IMR-90 (cell line): ENCODE results near the gene ABTB1. TPM values are rescaled to one million over a fixed set of nuclear protein-coding genes. Genes with fewer than 3 reads are reported as not detected.

Experiments
- ATAC-seq: fragments of 200-7000 bp; cut with Tn5 transposase; 2 replicates; pipeline ENCODE4 v1.9.1; 2020; ENCODE audit warnings: low read depth, mild to moderate bottlenecking, moderate library complexity
- BruUV-seq: library from RNA; stranded (reverse); fragments of 400-500 nt; replicated peaks from 2 replicates; lab custom pipeline; 2021; lab: Mats Ljungman, UMichigan
- CTCF ChIA-PET: fragments of 300-600 bp; formaldehyde crosslinking; extraction: SDS; loops from one replicate; lab custom pipeline; 2021; ENCODE audit warnings: antibody characterized with exemption; lab: Yijun Ruan, JAX
- POLR2A ChIA-PET: fragments of 300-600 bp; sonication (Branson Sonifier 250); formaldehyde crosslinking; loops from one replicate; lab custom pipeline; 2022; ENCODE audit warnings: antibody characterized with exemption; ENCODE audit not compliant: unreplicated experiment; lab: Charles Lee
- DNase-seq: peaks from one replicate; pipeline ENCODE4 v3.0.0; 2013
- H2AFZ ChIP-seq: replicated peaks from 2 replicates; pipeline ENCODE3; 2013; ENCODE audit warnings: low read length, mild to moderate bottlenecking; ENCODE audit not compliant: poor library complexity
- H2AK5ac ChIP-seq: 2 replicates; pipeline ENCODE4 v1.6.1; 2013; ENCODE audit warnings: low read depth, low read length, inconsistent platforms
- H2AK9ac ChIP-seq: replicated peaks from 2 replicates; pipeline ENCODE3; 2013; ENCODE audit warnings: mild to moderate bottlenecking, low read depth, low read length, moderate library complexity; ENCODE audit not compliant: poor library complexity
- H2BK120ac ChIP-seq: 2 replicates; pipeline ENCODE4 v1.6.1; 2013; ENCODE audit warnings: low read depth, low read length, inconsistent platforms
- H2BK15ac ChIP-seq: 3 replicates; pipeline ENCODE4 v1.6.1; 2013; ENCODE audit warnings: low read depth, low read length, inconsistent platforms
- H2BK20ac ChIP-seq: 2 replicates; pipeline ENCODE4 v1.6.1; 2013; ENCODE audit warnings: low read depth, mild to moderate bottlenecking, inconsistent platforms, low read length, moderate library complexity
- H2BK5ac ChIP-seq: 2 replicates; pipeline ENCODE4 v1.6.1; 2013; ENCODE audit warnings: mild to moderate bottlenecking, low read depth, low read length, inconsistent platforms; ENCODE audit not compliant: poor library complexity, severe bottlenecking
- H3K14ac ChIP-seq: replicated peaks from 2 replicates; pipeline ENCODE4 v1.6.1; 2013; ENCODE audit warnings: low read depth, low read length, inconsistent platforms
- H3K18ac ChIP-seq: 2 replicates; pipeline ENCODE4 v1.6.1; 2013; ENCODE audit warnings: low read depth, low read length, control low read depth
- H3K23ac ChIP-seq: 2 replicates; pipeline ENCODE4 v1.6.1; 2013; ENCODE audit warnings: low read depth, low read length, inconsistent platforms
- H3K27ac ChIP-seq: 2 replicates; pipeline ENCODE4 v1.5.1; 2013; ENCODE audit warnings: mild to moderate bottlenecking, control low read depth, low read length; ENCODE audit not compliant: insufficient read depth
- H3K27me3 ChIP-seq: 2 replicates; pipeline ENCODE4 v1.6.1; 2013; ENCODE audit warnings: low read length; ENCODE audit not compliant: control insufficient read depth, insufficient read depth
- H3K36me3 ChIP-seq: 2 replicates; pipeline ENCODE4 v1.6.1; 2013; ENCODE audit warnings: low read length, mixed read lengths; ENCODE audit not compliant: control insufficient read depth, insufficient read depth
- H3K4ac ChIP-seq: 2 replicates; pipeline ENCODE4 v1.6.1; 2013; ENCODE audit warnings: low read depth, low read length, inconsistent platforms
- H3K4me1 ChIP-seq: 2 replicates; pipeline ENCODE4 v1.6.1; 2013; ENCODE audit warnings: low read length, mixed read lengths; ENCODE audit not compliant: control insufficient read depth, insufficient read depth
- H3K4me2 ChIP-seq: 2 replicates; pipeline ENCODE4 v1.6.1; 2013; ENCODE audit warnings: low read depth, mild to moderate bottlenecking, control low read depth, low read length, moderate library complexity
- H3K4me3 ChIP-seq: 2 replicates; pipeline ENCODE4 v1.5.1; 2013; ENCODE audit warnings: low read depth, mild to moderate bottlenecking, control low read depth, low read length, moderate library complexity; ENCODE audit not compliant: insufficient read depth
- H3K56ac ChIP-seq: 2 replicates; pipeline ENCODE4 v1.6.1; 2013; ENCODE audit warnings: low read length, inconsistent platforms; ENCODE audit not compliant: insufficient read depth; ENCODE audit errors: extremely low read depth
- H3K79me1 ChIP-seq, 2 experiments: 2 replicates each; pipeline ENCODE4 v1.6.1; 2013; ENCODE audit warnings: low read length in 2 of 2, inconsistent platforms in 1 of 2, low read depth in 1 of 2
- H3K9ac ChIP-seq: 2 replicates; pipeline ENCODE4 v1.6.1; 2013; ENCODE audit warnings: low read depth, low read length, control low read depth
- H3K9me1 ChIP-seq: 2 replicates; pipeline ENCODE4 v1.6.1; 2013; ENCODE audit warnings: low read length, inconsistent platforms; ENCODE audit not compliant: insufficient read depth
- H3K9me3 ChIP-seq: 2 replicates; pipeline ENCODE4 v1.6.1; 2013; ENCODE audit warnings: low read length; ENCODE audit not compliant: control insufficient read depth, insufficient read depth
- H4K20me1 ChIP-seq: 2 replicates; pipeline ENCODE4 v1.6.1; 2013; ENCODE audit warnings: low read length, inconsistent platforms; ENCODE audit not compliant: insufficient read depth
- H4K5ac ChIP-seq: 2 replicates; pipeline ENCODE4 v1.6.1; 2013; ENCODE audit warnings: mild to moderate bottlenecking, low read depth, low read length, control low read depth
- H4K8ac ChIP-seq, 2 experiments: 2 replicates each; pipeline ENCODE4 v1.6.1; 2013; ENCODE audit warnings: low read depth in 2 of 2, low read length in 2 of 2, control low read depth in 1 of 2, inconsistent platforms in 1 of 2
- H4K91ac ChIP-seq: 2 replicates; pipeline ENCODE4 v1.6.1; 2013; ENCODE audit warnings: low read depth, low read length, inconsistent platforms; ENCODE audit not compliant: insufficient read depth
- ELK1 ChIP-seq: fragments of 150-350 bp; IDR thresholded peaks from 2 replicates; pipeline ENCODE4 v1.6.1; 2016; ENCODE audit warnings: low read depth, mild to moderate bottlenecking, low read length, moderate library complexity, borderline replicate concordance
- MAZ ChIP-seq: IDR thresholded peaks from 2 replicates; pipeline ENCODE4 v1.6.1; 2012; ENCODE audit warnings: low read depth, mild to moderate bottlenecking, low read length, improper control_type of control experiment, moderate library complexity, borderline replicate concordance
- WGBS, 2 experiments: methylation state at CpG; one replicate each; pipeline versions ENCODE4 v1.1.5 to v1.1.7; 2013; ENCODE audit warnings: missing lambda C conversion rate in 2 of 2; ENCODE audit not compliant: insufficient read length in 1 of 2; ENCODE audit errors: extremely low coverage in 2 of 2; 5-methylcytosine and 5-hydroxymethylcytosine counted together
- dilution Hi-C: fragments of 300-500 bp; cut with HindIII; formaldehyde crosslinking; loops from one replicate; pipeline ENCODE4 v1.14.3; 2018; ENCODE audit warnings: low sequenced_read_pairs; ENCODE audit not compliant: unreplicated experiment
- in situ Hi-C: fragments of 300-500 bp; cut with MboI; formaldehyde crosslinking; loops from 3 replicates; pipeline ENCODE4 v1.14.3; 2019; ENCODE audit warnings: low sequenced_read_pairs, inconsistent platforms, mixed read lengths
- intact Hi-C: fragments of 100-400 bp; cut with micrococcal nuclease; formaldehyde crosslinking; loops from 2 replicates; pipeline ENCODE4 v1.10.0; 2022
- polyA plus RNA-seq, 3 experiments: library from polyadenylated mRNA; depleted of rRNA; stranded (reverse); fragments of >200 nt; gene quantifications; 2 replicates each; pipeline ENCODE4 v1.2.3, GENCODE V29; 2012; ENCODE audit warnings: low replicate concordance in 1 of 3
- total RNA-seq: library from RNA; depleted of rRNA; stranded (reverse); fragments of >200 nt; gene quantifications from 2 replicates; pipeline ENCODE4 v1.2.3, GENCODE V29; 2012

The ABTB1 gene
- total and polyA plus RNA-seq, 2 of the 4 experiments (the other 2 are of a cell fraction), result 3.2 to 23.0 TPM

DNA sequence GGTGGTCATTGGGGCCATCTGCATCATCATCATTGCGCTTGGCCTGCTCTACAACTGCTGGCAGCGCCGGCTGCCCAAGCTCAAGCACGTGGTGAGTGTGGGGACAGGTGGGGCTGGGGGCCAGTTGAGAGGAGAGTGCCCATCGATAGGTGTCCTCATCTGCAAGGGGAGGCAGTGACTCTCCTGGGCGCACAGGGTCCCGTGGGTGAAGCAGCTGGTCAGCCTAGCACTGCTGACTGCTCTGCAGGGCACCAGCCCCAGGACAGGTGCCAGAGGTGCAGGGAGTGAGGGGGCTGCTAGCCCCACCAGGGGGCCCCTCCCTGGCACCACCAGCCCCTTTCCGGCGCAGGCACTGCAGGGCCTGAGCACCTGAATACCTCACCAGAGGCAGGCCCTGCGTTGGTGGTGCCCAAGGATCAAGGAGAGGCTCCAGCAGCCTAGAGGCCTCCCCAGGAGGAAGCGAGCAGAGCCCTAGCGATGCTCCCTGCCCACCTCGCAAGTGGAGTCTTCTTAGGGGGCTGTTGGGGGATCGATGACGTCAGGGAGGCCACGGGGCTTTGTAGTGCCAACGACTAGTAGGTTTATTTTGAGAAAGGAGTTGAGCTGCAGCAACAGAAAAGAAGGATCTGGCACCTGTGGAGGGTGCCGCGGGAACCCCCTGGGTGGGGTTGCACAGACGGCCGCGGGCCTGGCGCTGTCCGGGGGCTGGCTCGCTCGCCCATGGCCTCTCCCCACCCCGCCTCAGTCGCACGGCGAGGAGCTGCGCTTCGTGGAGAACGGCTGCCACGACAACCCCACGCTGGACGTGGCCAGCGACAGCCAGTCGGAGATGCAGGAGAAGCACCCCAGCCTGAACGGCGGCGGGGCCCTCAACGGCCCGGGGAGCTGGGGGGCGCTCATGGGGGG is 976 bp upstream of the ABTB1 start:
- dilution Hi-C loops (no loop called here), intact Hi-C loops (loop anchor here (1.0 kb wide), 1 partner anchor 11 kb away; no protein-coding TSS in a partner anchor), in situ Hi-C loops (no loop called here)
- Histone ChIP-seq H2BK15ac (no peak overlapping the region; the same call in 2 of the 3 replicates), H2AK9ac (peak overlapping the region; percentile 100), H3K9me3 (no peaks in the 10 kb centered on the region), H2BK120ac (peak overlapping the region; percentile 68), H3K27me3 (no peaks in the 10 kb centered on the region), H2BK5ac (peak overlapping the region; percentile 69), H3K27ac (peak overlapping the region; percentile 91), H3K79me1 (peaks cover 19 to 35% of the 10 kb centered on the region in 2 experiments), H2BK20ac (no peak overlapping the region), H3K18ac (peak overlapping the region; percentile 76), H2AK5ac (peak overlapping the region; percentile 98), H3K36me3 (peaks cover 7% of the 10 kb centered on the region; the same call in 1 of the 2 replicates), H2AFZ (peak overlapping the region; percentile 91), H3K9me1 (peaks cover 10% of the 10 kb centered on the region; the same call in 1 of the 2 replicates), H3K14ac (peak overlapping the region; percentile 98), H3K4me1 (peaks cover 10% of the 10 kb centered on the region), H4K20me1 (no peaks in the 10 kb centered on the region; the same call in none of the 2 replicates), H3K4ac (peak overlapping the region; percentile 95), H3K4me2 (peak overlapping the region; percentile 45), H3K23ac (peak overlapping the region; percentile 97), H3K9ac (peak overlapping the region; percentile 95), H4K91ac (peak overlapping the region; percentile 73), H3K56ac (peak overlapping the region; percentile 52), H4K8ac (peak overlapping the region; percentile 95 to 99), H3K4me3 (peak overlapping the region; percentile 71), H4K5ac (peak overlapping the region; percentile 83)
- TF ChIP-seq ELK1 (no peak), MAZ (peak; percentile 38; the same call in 1 of the 2 replicates)
- DNase-seq, result no peak
- BruUV-seq, result no TSS peak
- WGBS, 2 experiments, result 6% methylated on average over 16 of the region's 44 CpGs; no CpG with 5 or more reads in 1 of the 2 experiments
- peak; percentile 12 for ATAC-seq
- ChIA-PET CTCF (interaction anchor here (0.5 kb wide), 1 partner anchor 465 kb away, joined by 3 read pairs; no protein-coding TSS in a partner anchor), POLR2A (no interaction called here)
